Calu3 (cell line): ENCODE data around the gene TRIO. TPM values are rescaled to one million over a fixed set of nuclear protein-coding genes. Genes with fewer than 3 reads are reported as not detected.

Experiments
- BruUV-seq: library from RNA; stranded (reverse); fragments of 400-500 nt; replicated peaks from 2 replicates; lab custom pipeline; 2021; lab: Mats Ljungman, UMichigan
- CTCF ChIA-PET: fragments of 300-600 bp; sonication (Branson Sonifier 250); formaldehyde crosslinking; loops from one replicate; lab custom pipeline; 2022; ENCODE audit warnings: antibody characterized with exemption; lab: Charles Lee
- DNase-seq: peaks from one replicate; pipeline ENCODE4 v3.0.0; 2022
- H3K27ac Mint-ChIP-seq: one replicate; pipeline ENCODE4 v1.8.0; 2022; ENCODE audit warnings: mixed read lengths; ENCODE audit not compliant: unreplicated experiment
- H3K27me3 Mint-ChIP-seq: one replicate; pipeline ENCODE4 v1.8.0; 2022; ENCODE audit warnings: mixed read lengths; ENCODE audit not compliant: unreplicated experiment
- H3K36me3 Mint-ChIP-seq: one replicate; pipeline ENCODE4 v1.8.0; 2022; ENCODE audit warnings: mild to moderate bottlenecking, moderate library complexity, mixed read lengths; ENCODE audit not compliant: insufficient read depth, unreplicated experiment
- H3K4me1 Mint-ChIP-seq: one replicate; pipeline ENCODE4 v1.8.0; 2022; ENCODE audit warnings: mild to moderate bottlenecking, low read depth, mixed read lengths; ENCODE audit not compliant: unreplicated experiment
- H3K4me3 Mint-ChIP-seq: one replicate; pipeline ENCODE4 v1.8.0; 2022; ENCODE audit warnings: mild to moderate bottlenecking, low read depth, moderate library complexity, mixed read lengths; ENCODE audit not compliant: unreplicated experiment
- H3K9me3 Mint-ChIP-seq: one replicate; pipeline ENCODE4 v1.8.0; 2022; ENCODE audit warnings: low read depth, mixed read lengths; ENCODE audit not compliant: unreplicated experiment
- CTCF ChIP-seq: fragments of 200-600 bp; IDR thresholded peaks from one replicate; pipeline ENCODE4 v1.8.0; 2022; ENCODE audit warnings: antibody characterized with exemption; ENCODE audit not compliant: unreplicated experiment
- intact Hi-C: fragments of 100-400 bp; cut with micrococcal nuclease; formaldehyde crosslinking; loops from one replicate; pipeline ENCODE4 v1.10.0; 2022; ENCODE audit not compliant: unreplicated experiment
- total RNA-seq: library from RNA; stranded (reverse); gene quantifications from 2 replicates; pipeline ENCODE4 v1.2.3, GENCODE V29; 2022

The TRIO gene
- total RNA-seq, 1 experiment from 2014 or later: 183 TPM

DNA sequence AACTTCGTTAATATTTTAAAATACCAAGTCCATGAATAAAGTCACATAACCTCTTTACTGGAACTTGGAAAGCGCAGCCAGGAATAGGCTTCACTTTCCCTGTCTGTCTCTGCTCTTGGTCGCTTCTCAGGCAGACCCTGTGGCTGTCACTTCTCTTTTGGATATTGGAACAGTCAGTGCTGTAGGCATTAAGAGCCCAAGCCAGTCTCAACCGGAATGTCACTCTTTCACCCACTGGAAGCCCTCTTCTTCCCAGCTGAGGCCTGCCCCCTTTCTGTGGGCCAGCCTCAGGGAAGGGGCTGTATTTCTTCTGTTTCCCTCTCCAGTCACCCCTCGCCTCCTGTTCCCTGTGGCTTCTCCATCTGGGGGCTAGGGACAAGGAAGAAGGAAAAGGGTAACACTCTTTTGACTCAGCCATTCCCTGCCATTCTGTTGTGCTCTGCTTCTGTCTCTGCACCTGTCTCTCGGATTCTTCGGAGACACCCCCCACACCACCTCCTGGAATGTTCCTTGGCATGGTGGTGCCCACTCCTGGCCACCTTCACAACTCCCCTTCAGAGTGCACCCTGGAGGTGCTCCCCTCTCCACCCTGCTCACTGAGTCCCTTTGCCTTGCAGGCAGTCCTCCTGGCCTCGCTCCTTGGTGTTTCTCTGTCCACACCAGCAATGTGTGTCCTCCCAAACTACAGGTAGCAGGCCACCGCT, 103.4 kb downstream of the TRIO start:
- Mint-ChIP-seq H3K9me3 (no peaks in the 10 kb centered on the region), H3K4me3 (no peak overlapping the region), H3K4me1 (peaks cover 40% of the 10 kb centered on the region), H3K36me3 (peaks cover 2% of the 10 kb centered on the region), H3K27me3 (no peaks in the 10 kb centered on the region), H3K27ac (no peak overlapping the region)
- DNase-seq: no peak
- intact Hi-C loops: no loop called here
- CTCF ChIA-PET: no interaction called here
- no peak for TF ChIP-seq CTCF
- BruUV-seq: no TSS peak

DNA sequence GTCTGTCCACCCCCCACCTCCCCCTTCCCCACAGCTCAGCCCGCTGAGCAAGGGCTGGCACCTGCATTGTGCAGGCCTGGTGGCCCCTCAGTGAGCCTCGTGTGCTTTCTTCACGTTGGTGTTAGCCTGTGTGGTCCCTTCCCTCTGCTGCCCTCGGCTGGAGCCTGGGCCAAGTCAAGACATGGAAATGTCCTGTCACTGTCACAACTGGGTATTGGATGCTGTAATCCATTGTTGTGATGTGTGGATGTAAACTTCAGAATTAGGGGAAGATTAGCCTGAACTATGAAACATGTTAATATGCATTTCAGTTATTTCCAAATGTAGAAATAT, 103.9 kb downstream of the TRIO start:
- DNase-seq: no peak
- BruUV-seq: no TSS peak
- Mint-ChIP-seq H3K27me3 (no peaks in the 10 kb centered on the region), H3K36me3 (peaks cover 5% of the 10 kb centered on the region), H3K4me3 (no peak overlapping the region), H3K27ac (no peak overlapping the region), H3K4me1 (peaks cover 40% of the 10 kb centered on the region), H3K9me3 (no peaks in the 10 kb centered on the region)
- TF ChIP-seq CTCF: no peak
- intact Hi-C loops: no loop called here
- CTCF ChIA-PET: no interaction called here

GRCh38 chr5:14249258-14250082, 106.3 kb downstream of the TRIO start:
- H3K4me3 Mint-ChIP-seq: no peak overlapping the region
- no TSS peak for BruUV-seq
- intact Hi-C loops: no loop called here

GRCh38 chr5:14250084-14250695, 107.0 kb downstream of the TRIO start:
- H3K4me3 Mint-ChIP-seq: no peak overlapping the region
- TF ChIP-seq CTCF: no peak
- no peaks in the 10 kb centered on the region for H3K9me3 Mint-ChIP-seq
- BruUV-seq: no TSS peak
- H3K27me3 Mint-ChIP-seq: no peaks in the 10 kb centered on the region
- DNase-seq: no peak
- intact Hi-C loops: no loop called here
- peaks cover 30% of the 10 kb centered on the region for H3K4me1 Mint-ChIP-seq
- CTCF ChIA-PET: no interaction called here
- peaks cover 5% of the 10 kb centered on the region for H3K36me3 Mint-ChIP-seq
- H3K27ac Mint-ChIP-seq: no peak overlapping the region

More at GRCh38 chr5:14249258-14250082, 106.3 kb downstream of the TRIO start:
- H3K27ac Mint-ChIP-seq: no peak overlapping the region
- peaks cover 5% of the 10 kb centered on the region for H3K36me3 Mint-ChIP-seq
- CTCF ChIA-PET: no interaction called here
- no peaks in the 10 kb centered on the region for H3K9me3 Mint-ChIP-seq
- no peaks in the 10 kb centered on the region for H3K27me3 Mint-ChIP-seq
- H3K4me1 Mint-ChIP-seq: peaks cover 37% of the 10 kb centered on the region
- TF ChIP-seq CTCF: no peak
- DNase-seq: no peak
